Measurements from ENCODE around the gene KLRG1. TPM values are rescaled to one million over a fixed set of nuclear protein-coding genes. Genes with fewer than 3 reads are reported as not detected.

Gene KLRG1
- total RNA-seq, 4 donors from 2014 or later = 0.34 TPM; not detected in 3

- 86 to 90% methylated on average over 8 of the region's 8 CpGs for WGBS, 2 donors
- TF ChIP-seq POLR2A (IDR thresholded peaks at IDR 0.05) (no peak), CTCF (IDR thresholded peaks at IDR 0.05) (no peak)
- intact Hi-C loops (cut with DNase I; ENCODE audit: low total_unique reads) = no loop called here
- no peak overlapping the region for H3K4me3 ChIP-seq (ENCODE audit: low read depth, poor library complexity, severe bottlenecking)
- DNase-seq (ENCODE audit: low spot score in 2 of 2) = no peak
Observed at GRCh38 chr12:8953773-8954402, 35.5 kb upstream of the KLRG1 start.

GRCh38 chr12:8956073-8956472 is 33.3 kb upstream of the KLRG1 start:
- intact Hi-C loops (cut with DNase I; ENCODE audit: low total_unique reads) = no loop called here
- DNase-seq (ENCODE audit: low spot score in 2 of 2) = no peak
- WGBS, 2 donors = 89 to 90% methylated on average over 15 of the region's 15 CpGs
- no peak overlapping the region for H3K4me3 ChIP-seq (ENCODE audit: low read depth, poor library complexity, severe bottlenecking)
- TF ChIP-seq POLR2A (IDR thresholded peaks at IDR 0.05) (no peak), CTCF (IDR thresholded peaks at IDR 0.05) (no peak)

- intact Hi-C loops (cut with DNase I; ENCODE audit: low total_unique reads) = no loop called here
- TF ChIP-seq POLR2A (IDR thresholded peaks at IDR 0.05) = no peak
- no peak for TF ChIP-seq CTCF (IDR thresholded peaks at IDR 0.05)
- WGBS, 2 donors = 64 to 83% methylated on average over 7 of the region's 7 CpGs
- no peak for DNase-seq (ENCODE audit: low spot score in 2 of 2)
- no peak overlapping the region for H3K4me3 ChIP-seq (ENCODE audit: low read depth, poor library complexity, severe bottlenecking)
Observed at GRCh38 chr12:8956772-8957171, 32.6 kb upstream of the KLRG1 start.

- 53 to 62% methylated on average over 4 of the region's 4 CpGs for WGBS, 2 donors
- intact Hi-C loops (cut with DNase I; ENCODE audit: low total_unique reads) = no loop called here
Observed at GRCh38 chr12:8957561-8957960, 31.8 kb upstream of the KLRG1 start.

GRCh38 chr12:8958066-8958465 is 31.3 kb upstream of the KLRG1 start:
- TF ChIP-seq CTCF (IDR thresholded peaks at IDR 0.05) (no peak), POLR2A (IDR thresholded peaks at IDR 0.05) (no peak)
- 57 to 79% methylated on average over 2 of the region's 2 CpGs for WGBS, 2 donors
- intact Hi-C loops (cut with DNase I; ENCODE audit: low total_unique reads) = no loop called here
- DNase-seq (ENCODE audit: low spot score in 2 of 2) = no peak
- no peak overlapping the region for H3K4me3 ChIP-seq (ENCODE audit: low read depth, poor library complexity, severe bottlenecking)

More at GRCh38 chr12:8957561-8957960, 31.8 kb upstream of the KLRG1 start:
- DNase-seq (ENCODE audit: low spot score in 2 of 2) = no peak
- no peak overlapping the region for H3K4me3 ChIP-seq (ENCODE audit: low read depth, poor library complexity, severe bottlenecking)
- TF ChIP-seq POLR2A (IDR thresholded peaks at IDR 0.05) (no peak), CTCF (IDR thresholded peaks at IDR 0.05) (no peak)

GRCh38 chr12:8960176-8960575 is 29.2 kb upstream of the KLRG1 start:
- TF ChIP-seq CTCF (IDR thresholded peaks at IDR 0.05) (no peak), POLR2A (IDR thresholded peaks at IDR 0.05) (no peak)
- 95 to 96% methylated on average over 2 of the region's 2 CpGs for WGBS, 2 donors

More at GRCh38 chr12:8960176-8960575, 29.2 kb upstream of the KLRG1 start:
- H3K4me3 ChIP-seq (ENCODE audit: low read depth, poor library complexity, severe bottlenecking) = no peak overlapping the region
- intact Hi-C loops (cut with DNase I; ENCODE audit: low total_unique reads) = no loop called here
- DNase-seq (ENCODE audit: low spot score in 2 of 2) = no peak

Data from lower leg skin (tissue), 4 donors.